Measurements from ENCODE around the gene RNF215. TPM values are rescaled to one million over a fixed set of nuclear protein-coding genes. Genes with fewer than 3 reads are reported as not detected.

The RNF215 gene
- total and polyA plus RNA-seq, 8 donors: 6.0 to 13.9 (median 9.4) TPM

DNA sequence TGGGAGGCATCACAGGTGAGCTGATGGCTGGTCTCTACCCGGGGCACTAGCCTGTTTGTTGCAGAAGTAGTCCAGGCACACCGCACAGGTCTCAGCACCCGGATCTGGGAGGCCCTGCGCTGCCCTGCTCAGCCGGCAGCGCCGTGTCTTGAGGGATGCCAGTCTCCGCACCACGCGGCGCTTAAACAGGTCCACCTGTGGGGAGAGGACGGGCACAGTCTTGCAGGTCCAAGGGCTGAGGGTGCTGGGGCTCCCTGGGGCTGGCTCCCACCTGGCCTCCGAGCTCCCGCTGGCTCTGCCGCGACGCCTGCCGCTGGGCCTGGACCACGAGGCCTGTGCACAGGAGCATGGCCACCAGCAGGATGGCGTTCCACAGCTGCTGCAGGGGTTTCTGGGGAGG, 7.2 kb downstream of the RNF215 start:
- H3K36me3 ChIP-seq: no peaks in the 10 kb centered on the region
- no peak overlapping the region for H3K4me3 ChIP-seq
- no peak for FAIRE-seq
- H3K9me3 ChIP-seq: no peaks in the 10 kb centered on the region
- DNase-seq: no peak
- H3K27me3 ChIP-seq: no peaks in the 10 kb centered on the region
- H3K27ac ChIP-seq: no peak overlapping the region
- intact Hi-C loops (cut with DNase I): loop anchor here in 1 of 3 donors (5.0 kb wide), 1 partner anchor 93 kb away; the partner anchor contains the start of gene CASTOR1
- no peaks in the 10 kb centered on the region for H3K4me1 ChIP-seq
- TF ChIP-seq, protein P1, sequence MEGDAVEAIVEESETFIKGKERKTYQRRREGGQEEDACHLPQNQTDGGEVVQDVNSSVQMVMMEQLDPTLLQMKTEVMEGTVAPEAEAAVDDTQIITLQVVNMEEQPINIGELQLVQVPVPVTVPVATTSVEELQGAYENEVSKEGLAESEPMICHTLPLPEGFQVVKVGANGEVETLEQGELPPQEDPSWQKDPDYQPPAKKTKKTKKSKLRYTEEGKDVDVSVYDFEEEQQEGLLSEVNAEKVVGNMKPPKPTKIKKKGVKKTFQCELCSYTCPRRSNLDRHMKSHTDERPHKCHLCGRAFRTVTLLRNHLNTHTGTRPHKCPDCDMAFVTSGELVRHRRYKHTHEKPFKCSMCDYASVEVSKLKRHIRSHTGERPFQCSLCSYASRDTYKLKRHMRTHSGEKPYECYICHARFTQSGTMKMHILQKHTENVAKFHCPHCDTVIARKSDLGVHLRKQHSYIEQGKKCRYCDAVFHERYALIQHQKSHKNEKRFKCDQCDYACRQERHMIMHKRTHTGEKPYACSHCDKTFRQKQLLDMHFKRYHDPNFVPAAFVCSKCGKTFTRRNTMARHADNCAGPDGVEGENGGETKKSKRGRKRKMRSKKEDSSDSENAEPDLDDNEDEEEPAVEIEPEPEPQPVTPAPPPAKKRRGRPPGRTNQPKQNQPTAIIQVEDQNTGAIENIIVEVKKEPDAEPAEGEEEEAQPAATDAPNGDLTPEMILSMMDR (IDR thresholded peaks at IDR 0.05): no peak
- ATAC-seq: no peak
- 94 to 98% methylated on average over 17 to 20 of the region's 20 CpGs for WGBS, 2 donors

DNA sequence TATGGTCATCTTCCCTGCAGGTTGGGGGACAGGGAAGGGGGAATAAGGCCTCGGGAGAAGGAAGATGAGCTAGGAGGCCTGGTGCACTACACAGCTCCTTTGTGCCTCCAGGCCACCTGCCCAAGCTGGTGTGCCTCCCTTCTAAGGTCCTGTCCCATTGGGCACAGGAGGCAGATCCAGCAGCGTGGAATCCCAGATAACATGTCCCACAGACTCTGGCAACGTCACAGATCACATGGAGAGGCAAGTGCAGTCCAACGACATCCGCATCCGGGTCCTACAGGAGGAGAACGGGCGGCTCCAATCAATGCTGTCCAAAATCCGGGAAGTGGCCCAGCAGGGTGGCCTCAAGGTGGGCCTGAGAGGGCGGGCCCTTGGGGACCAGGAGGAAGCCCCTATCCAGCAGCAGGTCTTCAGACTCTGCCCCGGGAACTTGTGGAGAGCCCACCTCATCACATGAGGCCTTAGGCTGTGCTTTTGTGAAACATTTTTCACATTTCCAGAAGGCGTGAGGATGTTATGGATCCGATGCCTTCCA, 11.8 kb downstream of the RNF215 start:
- H3K27ac ChIP-seq: no peak overlapping the region
- ATAC-seq (no peak), DNase-seq (no peak), FAIRE-seq (no peak)
- TF ChIP-seq, protein P1 (IDR thresholded peaks at IDR 0.05): no peak
- no peaks in the 10 kb centered on the region for H3K9me3 ChIP-seq
- no peaks in the 10 kb centered on the region for H3K4me1 ChIP-seq
- H3K27me3 ChIP-seq: no peaks in the 10 kb centered on the region
- no peak overlapping the region for H3K4me3 ChIP-seq
- intact Hi-C loops (cut with DNase I): no loop called here
- H3K36me3 ChIP-seq: no peaks in the 10 kb centered on the region
- WGBS, 2 donors: 89 to 93% methylated on average over 13 of the region's 13 CpGs

DNA sequence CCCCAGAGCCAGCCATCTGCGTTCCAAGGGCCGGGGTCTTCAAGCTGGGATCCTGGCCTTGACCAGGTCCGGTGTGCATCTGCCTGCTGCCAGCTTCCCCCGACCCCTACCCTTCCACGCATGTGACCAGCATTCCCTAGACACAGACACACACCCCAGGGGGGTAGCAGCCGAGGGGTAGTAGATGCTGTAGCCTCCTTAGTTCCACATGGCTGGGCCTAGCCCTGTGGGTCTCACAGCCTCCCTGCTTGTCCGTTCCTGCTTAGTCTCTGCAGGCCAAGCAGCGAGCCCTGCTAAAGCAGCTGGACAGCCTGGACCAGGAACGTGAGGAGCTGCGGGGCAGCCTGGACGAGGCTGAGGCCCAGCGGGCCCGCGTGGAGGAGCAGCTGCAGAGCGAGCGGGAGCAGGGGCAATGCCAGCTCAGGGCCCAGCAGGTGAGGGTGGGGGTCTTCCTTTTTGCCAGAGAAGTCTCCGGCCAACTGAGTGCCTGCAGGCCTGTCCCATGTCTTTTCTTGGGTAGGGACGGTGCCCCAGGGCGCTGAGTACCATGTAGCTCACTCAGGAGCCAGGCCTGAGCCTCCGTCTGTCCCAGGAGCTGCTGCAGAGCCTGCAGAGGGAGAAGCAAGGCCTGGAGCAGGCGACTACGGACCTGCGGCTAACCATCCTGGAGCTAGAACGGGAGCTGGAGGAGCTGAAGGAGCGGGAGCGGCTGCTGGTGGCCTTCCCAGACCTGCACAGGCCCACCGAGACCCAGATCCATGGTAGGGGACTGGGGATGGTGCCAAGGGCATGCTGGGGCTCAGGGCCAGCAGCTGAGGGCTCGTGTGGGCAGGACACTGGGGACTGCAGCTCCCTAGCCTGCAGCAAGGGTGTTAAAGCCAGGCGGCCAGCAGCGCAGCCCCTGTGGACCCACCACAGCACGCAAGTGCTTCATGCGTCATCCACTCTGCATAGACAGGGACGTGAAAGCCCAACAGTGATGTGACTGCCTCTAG, 13.6 kb downstream of the RNF215 start:
- peak in 1 of 4 donors; percentile 17 for ATAC-seq
- intact Hi-C loops (cut with DNase I): no loop called here
- Histone ChIP-seq H3K9me3 (no peaks in the 10 kb centered on the region), H3K27ac (no peak overlapping the region), H3K4me1 (no peaks in the 10 kb centered on the region), H3K36me3 (no peaks in the 10 kb centered on the region), H3K4me3 (no peak overlapping the region), H3K27me3 (no peaks in the 10 kb centered on the region)
- TF ChIP-seq, protein P1 (IDR thresholded peaks at IDR 0.05): no peak
- WGBS, 2 donors: 80 to 86% methylated on average over 32 to 33 of the region's 33 CpGs
- DNase-seq: no peak
- FAIRE-seq: no peak

DNA sequence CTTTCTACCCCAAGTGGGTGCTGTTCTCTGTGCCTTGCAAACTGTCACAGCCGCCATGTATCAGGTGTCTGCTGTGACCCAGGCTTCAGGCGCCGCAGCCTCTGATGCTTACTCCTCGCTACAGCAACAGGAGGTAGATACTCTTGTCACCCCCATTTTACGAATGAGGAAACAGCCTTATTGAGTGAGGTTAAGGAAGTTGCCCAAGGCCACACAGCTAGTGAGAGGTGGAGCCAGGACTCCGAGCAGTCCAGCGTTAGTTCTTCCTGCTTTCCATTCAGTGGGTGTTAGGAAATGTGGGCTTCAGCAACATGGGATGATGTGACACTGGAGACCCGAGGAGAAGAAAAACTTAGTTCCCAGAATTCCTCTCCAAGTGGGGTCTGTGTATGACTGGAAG, 14.3 kb downstream of the RNF215 start:
- WGBS, 2 donors: 53 to 61% methylated on average over 8 of the region's 8 CpGs
- Histone ChIP-seq H3K27me3 (no peaks in the 10 kb centered on the region), H3K36me3 (no peaks in the 10 kb centered on the region), H3K4me1 (no peaks in the 10 kb centered on the region), H3K9me3 (no peaks in the 10 kb centered on the region), H3K27ac (no peak overlapping the region), H3K4me3 (no peak overlapping the region)
- DNase-seq (no peak), ATAC-seq (peak in 3 of 4 donors; percentile 16 to 52 (median 29)), FAIRE-seq (no peak)
- TF ChIP-seq, protein P1 (IDR thresholded peaks at IDR 0.05): no peak
- intact Hi-C loops (cut with DNase I): no loop called here
